HEK293 (cell line): ENCODE data around the gene THAP12.

Experiments used
- CTCF ChIA-PET: fragments of 350-600 bp; formaldehyde crosslinking; extraction: SDS; loops from one replicate; lab custom pipeline; 2021; ENCODE audit warnings: antibody characterized with exemption; lab: Yijun Ruan, JAX
- POLR2A ChIA-PET: fragments of 300-600 bp; formaldehyde crosslinking; extraction: SDS; loops from one replicate; lab custom pipeline; 2020; ENCODE audit warnings: antibody characterized with exemption, inconsistent platforms; lab: Yijun Ruan, JAX
- H3K27ac ChIP-seq: fragments of 200-500 bp; sonication (Bioruptor generic); 2 replicates; pipeline ENCODE4 v1.5.1; 2014; ENCODE audit warnings: low read depth, low read length, control low read depth, inconsistent platforms; ENCODE audit errors: extremely low read depth
- H3K36me3 ChIP-seq, 2 experiments: fragments of 200-500 bp in 1 of 2; sonication (Bioruptor generic) in 1 of 2; 1 replicate in 1 of 2; 2 replicates in 1 of 2; pipeline ENCODE4 v1.5.1; 2014 to 2017; ENCODE audit warnings: inconsistent platforms in 2 of 2, low read length in 2 of 2; ENCODE audit not compliant: control insufficient read depth in 2 of 2, insufficient read depth in 1 of 2
- H3K4me1 ChIP-seq: fragments of 200-500 bp; sonication (Bioruptor generic); 2 replicates; pipeline ENCODE4 v1.5.1; 2014; ENCODE audit warnings: mild to moderate bottlenecking, low read length, inconsistent platforms; ENCODE audit not compliant: control insufficient read depth, insufficient read depth
- H3K4me3 ChIP-seq: 2 replicates; pipeline ENCODE4 v1.5.1; 2011; ENCODE audit warnings: low read depth, mild to moderate bottlenecking, control low read depth, low read length, moderate library complexity
- H3K9me3 ChIP-seq: fragments of 200-500 bp; sonication (Bioruptor generic); 2 replicates; pipeline ENCODE4 v1.5.1; 2014; ENCODE audit warnings: low read depth, low read length, inconsistent platforms; ENCODE audit not compliant: control insufficient read depth, insufficient read depth
- CTCF ChIP-seq: fragments of 450-650 bp; formaldehyde crosslinking; IDR thresholded peaks from 2 replicates; pipeline ENCODE4 v1.5.1; 2016; ENCODE audit warnings: missing biosample characterization, missing genetic modification characterization
- GFI1B ChIP-seq: fragments of 450-650 bp; formaldehyde crosslinking; IDR thresholded peaks from 2 replicates; pipeline ENCODE4 v1.5.1; 2016; ENCODE audit warnings: missing biosample characterization, missing genetic modification characterization
- GLIS1 ChIP-seq: fragments of 450-650 bp; formaldehyde crosslinking; IDR thresholded peaks from 2 replicates; pipeline ENCODE4 v1.5.1; 2016; ENCODE audit warnings: missing biosample characterization, missing genetic modification characterization
- HOXC10 ChIP-seq: sonication (generic); formaldehyde crosslinking; IDR thresholded peaks from 2 replicates; pipeline ENCODE4 v1.8.1; 2023; ENCODE audit warnings: mild to moderate bottlenecking, missing genetic modification reagents
- RBAK ChIP-seq: fragments of 450-650 bp; formaldehyde crosslinking; IDR thresholded peaks from 2 replicates; pipeline ENCODE4 v1.5.1; 2016; ENCODE audit warnings: missing biosample characterization, missing genetic modification characterization
- REPIN1 ChIP-seq: fragments of 450-650 bp; formaldehyde crosslinking; IDR thresholded peaks from 2 replicates; pipeline ENCODE4 v1.5.1; 2017; ENCODE audit warnings: missing biosample characterization, missing genetic modification characterization, low read depth
- SP2 ChIP-seq: fragments of 450-650 bp; formaldehyde crosslinking; IDR thresholded peaks from 2 replicates; pipeline ENCODE4 v1.5.1; 2016; ENCODE audit warnings: missing biosample characterization, missing genetic modification characterization
- TCF7L2 ChIP-seq: IDR thresholded peaks from 2 replicates; pipeline ENCODE4 v1.6.1; 2011; ENCODE audit warnings: low read depth, mild to moderate bottlenecking, inconsistent platforms, low read length, moderate library complexity, borderline replicate concordance
- YY1 ChIP-seq: fragments of 450-650 bp; formaldehyde crosslinking; IDR thresholded peaks from 2 replicates; pipeline ENCODE4 v1.5.1; 2018; ENCODE audit warnings: missing biosample characterization, missing genetic modification characterization
- ZBTB17 ChIP-seq: fragments of 450-650 bp; formaldehyde crosslinking; IDR thresholded peaks from 2 replicates; pipeline ENCODE4 v1.5.1; 2016; ENCODE audit warnings: missing biosample characterization, missing genetic modification characterization
- ZBTB48 ChIP-seq: fragments of 450-650 bp; formaldehyde crosslinking; IDR thresholded peaks from 2 replicates; pipeline ENCODE4 v1.5.1; 2016; ENCODE audit warnings: missing biosample characterization, missing genetic modification characterization
- ZFP3 ChIP-seq: fragments of 450-650 bp; formaldehyde crosslinking; IDR thresholded peaks from 2 replicates; pipeline ENCODE4 v1.5.1; 2016; ENCODE audit warnings: low read depth, missing biosample characterization, missing genetic modification characterization
- ZFP37 ChIP-seq: fragments of 450-650 bp; formaldehyde crosslinking; IDR thresholded peaks from 2 replicates; pipeline ENCODE4 v1.5.1; 2016; ENCODE audit warnings: missing biosample characterization, missing genetic modification characterization
- ZNF10 ChIP-seq: fragments of 450-650 bp; formaldehyde crosslinking; IDR thresholded peaks from 2 replicates; pipeline ENCODE4 v1.5.1; 2017; ENCODE audit warnings: missing biosample characterization, missing genetic modification characterization
- ZNF157 ChIP-seq: fragments of 450-650 bp; formaldehyde crosslinking; IDR thresholded peaks from 2 replicates; pipeline ENCODE4 v1.5.1; 2016; ENCODE audit warnings: missing biosample characterization, missing genetic modification characterization
- ZNF223 ChIP-seq: fragments of 450-650 bp; formaldehyde crosslinking; IDR thresholded peaks from 2 replicates; pipeline ENCODE4 v1.5.1; 2016; ENCODE audit warnings: missing biosample characterization, missing genetic modification characterization
- ZNF292 ChIP-seq: fragments of 450-650 bp; formaldehyde crosslinking; IDR thresholded peaks from 2 replicates; pipeline ENCODE4 v1.5.1; 2016; ENCODE audit warnings: low read depth, missing biosample characterization, missing genetic modification characterization, borderline replicate concordance
- ZNF416 ChIP-seq: fragments of 450-650 bp; formaldehyde crosslinking; IDR thresholded peaks from 2 replicates; pipeline ENCODE4 v1.5.1; 2016; ENCODE audit warnings: missing biosample characterization, missing genetic modification characterization
- ZNF48 ChIP-seq: fragments of 450-650 bp; formaldehyde crosslinking; IDR thresholded peaks from 2 replicates; pipeline ENCODE4 v1.5.1; 2016; ENCODE audit warnings: missing biosample characterization, missing genetic modification characterization
- ZNF510 ChIP-seq: fragments of 450-650 bp; formaldehyde crosslinking; IDR thresholded peaks from 2 replicates; pipeline ENCODE4 v1.5.1; 2018; ENCODE audit warnings: mild to moderate bottlenecking, missing genetic modification characterization, missing biosample characterization; ENCODE audit not compliant: insufficient replicate concordance
- ZNF513 ChIP-seq: fragments of 450-650 bp; IDR thresholded peaks from 2 replicates; pipeline ENCODE4 v1.5.1; 2018; ENCODE audit warnings: missing biosample characterization, missing genetic modification characterization
- ZNF645 ChIP-seq: fragments of 450-650 bp; formaldehyde crosslinking; IDR thresholded peaks from 2 replicates; pipeline ENCODE4; 2016; ENCODE audit warnings: missing biosample characterization, missing genetic modification characterization
- ZNF660 ChIP-seq: fragments of 450-650 bp; IDR thresholded peaks from 2 replicates; pipeline ENCODE4 v1.5.1; 2018; ENCODE audit warnings: missing biosample characterization, mild to moderate bottlenecking, missing genetic modification characterization
- ZSCAN23 ChIP-seq: fragments of 450-650 bp; formaldehyde crosslinking; IDR thresholded peaks from 2 replicates; pipeline ENCODE4 v1.5.1; 2016; ENCODE audit warnings: missing biosample characterization, missing genetic modification characterization
- TF ChIP-seq, protein P1 (sequence below): fragments of 450-650 bp; formaldehyde crosslinking; IDR thresholded peaks from 2 replicates; pipeline ENCODE4 v1.5.1; 2016; ENCODE audit warnings: missing biosample characterization, missing genetic modification characterization
- TF ChIP-seq, protein P2 (sequence below): fragments of 450-650 bp; formaldehyde crosslinking; IDR thresholded peaks from 2 replicates; pipeline ENCODE4 v1.5.1; 2017; ENCODE audit warnings: missing biosample characterization, missing genetic modification characterization
- TF ChIP-seq, protein P3 (sequence below): fragments of 450-650 bp; formaldehyde crosslinking; IDR thresholded peaks from 2 replicates; pipeline ENCODE4 v1.5.1; 2016; ENCODE audit warnings: missing biosample characterization, missing genetic modification characterization

THAP12 gene

DNA sequence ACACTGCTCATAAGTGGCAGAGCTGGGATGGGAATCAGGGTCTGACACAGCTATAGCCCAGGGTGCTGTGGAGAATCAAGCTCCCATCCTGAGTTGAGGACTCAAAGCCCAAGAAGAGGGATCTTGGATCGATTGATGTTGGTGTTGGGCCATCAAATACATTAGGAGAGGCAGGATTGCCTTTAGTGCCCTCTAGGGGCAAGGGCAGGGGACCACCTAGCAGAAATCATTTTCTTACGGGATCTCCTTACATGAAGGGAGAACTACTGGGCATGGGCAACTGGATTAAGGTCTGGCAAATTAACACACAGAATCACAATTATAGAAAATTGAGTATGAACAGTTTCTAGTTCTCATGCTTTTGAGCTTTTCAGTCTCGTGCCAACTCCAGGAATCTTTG lies 39.0 kb upstream of the THAP12 start:
- H3K9me3 ChIP-seq: no peaks in the 10 kb centered on the region
- ChIA-PET CTCF (interaction anchor here (0.6 to 3.5 kb wide), 11 partner anchors 9 to 93 kb away, joined by 3 to 18 read pairs (median 4); no protein-coding TSS in a partner anchor), POLR2A (no interaction called here)
- TF ChIP-seq, protein P1, sequence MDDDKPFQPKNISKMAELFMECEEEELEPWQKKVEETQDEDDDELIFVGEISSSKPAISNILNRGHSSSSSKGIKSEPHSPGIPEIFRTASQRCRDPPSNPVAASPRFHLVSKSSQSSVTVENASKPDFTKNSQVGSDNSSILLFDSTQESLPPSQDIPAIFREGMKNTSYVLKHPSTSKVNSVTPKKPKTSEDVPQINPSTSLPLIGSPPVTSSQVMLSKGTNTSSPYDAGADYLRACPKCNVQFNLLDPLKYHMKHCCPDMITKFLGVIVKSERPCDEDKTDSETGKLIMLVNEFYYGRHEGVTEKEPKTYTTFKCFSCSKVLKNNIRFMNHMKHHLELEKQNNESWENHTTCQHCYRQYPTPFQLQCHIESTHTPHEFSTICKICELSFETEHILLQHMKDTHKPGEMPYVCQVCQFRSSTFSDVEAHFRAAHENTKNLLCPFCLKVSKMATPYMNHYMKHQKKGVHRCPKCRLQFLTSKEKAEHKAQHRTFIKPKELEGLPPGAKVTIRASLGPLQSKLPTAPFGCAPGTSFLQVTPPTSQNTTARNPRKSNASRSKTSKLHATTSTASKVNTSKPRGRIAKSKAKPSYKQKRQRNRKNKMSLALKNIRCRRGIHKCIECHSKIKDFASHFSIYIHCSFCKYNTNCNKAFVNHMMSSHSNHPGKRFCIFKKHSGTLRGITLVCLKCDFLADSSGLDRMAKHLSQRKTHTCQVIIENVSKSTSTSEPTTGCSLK: no peak
- TF ChIP-seq ZFP37: no peak
- TF ChIP-seq ZNF292: no peak
- no peak for TF ChIP-seq ZNF223 (tag by site-specific recombination)
- no peak for TF ChIP-seq TCF7L2
- no peak for TF ChIP-seq GLIS1
- TF ChIP-seq REPIN1: no peak
- TF ChIP-seq RBAK (tag by site-specific recombination): no peak
- no peak for TF ChIP-seq ZNF10
- TF ChIP-seq, protein P2, sequence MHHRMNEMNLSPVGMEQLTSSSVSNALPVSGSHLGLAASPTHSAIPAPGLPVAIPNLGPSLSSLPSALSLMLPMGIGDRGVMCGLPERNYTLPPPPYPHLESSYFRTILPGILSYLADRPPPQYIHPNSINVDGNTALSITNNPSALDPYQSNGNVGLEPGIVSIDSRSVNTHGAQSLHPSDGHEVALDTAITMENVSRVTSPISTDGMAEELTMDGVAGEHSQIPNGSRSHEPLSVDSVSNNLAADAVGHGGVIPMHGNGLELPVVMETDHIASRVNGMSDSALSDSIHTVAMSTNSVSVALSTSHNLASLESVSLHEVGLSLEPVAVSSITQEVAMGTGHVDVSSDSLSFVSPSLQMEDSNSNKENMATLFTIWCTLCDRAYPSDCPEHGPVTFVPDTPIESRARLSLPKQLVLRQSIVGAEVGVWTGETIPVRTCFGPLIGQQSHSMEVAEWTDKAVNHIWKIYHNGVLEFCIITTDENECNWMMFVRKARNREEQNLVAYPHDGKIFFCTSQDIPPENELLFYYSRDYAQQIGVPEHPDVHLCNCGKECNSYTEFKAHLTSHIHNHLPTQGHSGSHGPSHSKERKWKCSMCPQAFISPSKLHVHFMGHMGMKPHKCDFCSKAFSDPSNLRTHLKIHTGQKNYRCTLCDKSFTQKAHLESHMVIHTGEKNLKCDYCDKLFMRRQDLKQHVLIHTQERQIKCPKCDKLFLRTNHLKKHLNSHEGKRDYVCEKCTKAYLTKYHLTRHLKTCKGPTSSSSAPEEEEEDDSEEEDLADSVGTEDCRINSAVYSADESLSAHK (tag by site-specific recombination): no peak
- TF ChIP-seq HOXC10 (CRISPR knock-in tag): no peak
- TF ChIP-seq GFI1B (tag by site-specific recombination): no peak
- no peak for TF ChIP-seq ZNF157 (tag by site-specific recombination)
- TF ChIP-seq ZNF645 (tag by site-specific recombination): no peak
- no peak for TF ChIP-seq CTCF (tag by site-specific recombination)
- no peak for TF ChIP-seq ZNF416 (tag by site-specific recombination)
- TF ChIP-seq ZNF510 (tag by site-specific recombination): no peak
- no peak for TF ChIP-seq SP2
- H3K4me3 ChIP-seq: no peak overlapping the region
- H3K4me1 ChIP-seq: no peaks in the 10 kb centered on the region
- no peak overlapping the region for H3K27ac ChIP-seq
- H3K36me3 ChIP-seq: no peaks in the 10 kb centered on the region

GRCh38 chr11:76415073-76415472 lies 34.1 kb upstream of the THAP12 start:
- TF ChIP-seq, protein P3, sequence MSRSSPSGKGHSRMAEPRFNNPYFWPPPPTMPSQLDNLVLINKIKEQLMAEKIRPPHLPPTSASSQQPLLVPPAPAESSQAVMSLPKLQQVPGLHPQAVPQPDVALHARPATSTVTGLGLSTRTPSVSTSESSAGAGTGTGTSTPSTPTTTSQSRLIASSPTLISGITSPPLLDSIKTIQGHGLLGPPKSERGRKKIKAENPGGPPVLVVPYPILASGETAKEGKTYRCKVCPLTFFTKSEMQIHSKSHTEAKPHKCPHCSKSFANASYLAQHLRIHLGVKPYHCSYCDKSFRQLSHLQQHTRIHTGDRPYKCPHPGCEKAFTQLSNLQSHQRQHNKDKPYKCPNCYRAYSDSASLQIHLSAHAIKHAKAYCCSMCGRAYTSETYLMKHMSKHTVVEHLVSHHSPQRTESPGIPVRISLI (tag by site-specific recombination): no peak
- TF ChIP-seq YY1 (tag by site-specific recombination) (no peak), ZNF48 (tag by site-specific recombination) (no peak), ZNF513 (tag by site-specific recombination) (no peak), ZNF157 (tag by site-specific recombination) (no peak), ZBTB17 (tag by site-specific recombination) (no peak), ZSCAN23 (no peak), ZFP3 (tag by site-specific recombination) (no peak), ZNF660 (tag by site-specific recombination) (no peak), ZBTB48 (tag by site-specific recombination) (no peak)
- TF ChIP-seq, all 188 proteins: peak for 0
- no peak overlapping the region for H3K4me3 ChIP-seq
- no peaks in the 10 kb centered on the region for H3K9me3 ChIP-seq
- no peaks in the 10 kb centered on the region for H3K4me1 ChIP-seq
- POLR2A ChIA-PET: no interaction called here
- CTCF ChIA-PET: no interaction called here
- H3K36me3 ChIP-seq: no peaks in the 10 kb centered on the region
- H3K27ac ChIP-seq: no peak overlapping the region
